Kidney epithelial cell (primary cell): Measurements from ENCODE around the gene RPS6KA5. TPM values are rescaled to one million over a fixed set of nuclear protein-coding genes. Genes with fewer than 3 reads are reported as not detected.
"Not testable (repeated sequence)": the region's sequence is repeated elsewhere in the genome, so short reads cannot be mapped to it uniquely, and the experiment has no call there.

Experiments
- DNase-seq: peaks from one replicate; pipeline ENCODE4 v3.0.0-alpha.2; 2010; ENCODE audit warnings: low read depth
- H3K27me3 ChIP-seq: 2 replicates; pipeline ENCODE4 v1.6.0; 2011; ENCODE audit warnings: low read length; ENCODE audit not compliant: control insufficient read depth, insufficient read depth
- H3K36me3 ChIP-seq: 2 replicates; pipeline ENCODE4 v1.5.1; 2011; ENCODE audit warnings: low read length; ENCODE audit not compliant: control insufficient read depth, insufficient read depth
- H3K4me3 ChIP-seq: 2 replicates; pipeline ENCODE4 v1.5.1; 2011; ENCODE audit warnings: low read depth, mild to moderate bottlenecking, control low read depth, low read length
- CTCF ChIP-seq: IDR thresholded peaks from 2 replicates; pipeline ENCODE4 v1.5.1; 2011; ENCODE audit warnings: mild to moderate bottlenecking, moderate library complexity, low read length, control low read depth, inconsistent platforms; ENCODE audit not compliant: insufficient read depth, poor library complexity, severe bottlenecking
- total RNA-seq: library from RNA; depleted of rRNA; stranded (reverse); fragments of >200 nt; gene quantifications from 2 replicates; pipeline ENCODE4 v1.2.3, GENCODE V29; 2015

The RPS6KA5 gene
- total RNA-seq, 1 donor from 2014 or later: 3.7 TPM

GRCh38 chr14:90985601-90986242, 74.7 kb downstream of the RPS6KA5 start:
- no peaks in the 10 kb centered on the region for H3K27me3 ChIP-seq
- no peak overlapping the region for H3K4me3 ChIP-seq
- DNase-seq: no peak
- no peaks in the 10 kb centered on the region for H3K36me3 ChIP-seq
- TF ChIP-seq CTCF: no peak

- Histone ChIP-seq H3K27me3 (no peaks in the 10 kb centered on the region), H3K36me3 (no peaks in the 10 kb centered on the region), H3K4me3 (no peak overlapping the region)
- no peak for DNase-seq
- no peak for TF ChIP-seq CTCF
Measured at GRCh38 chr14:90983560-90983959, 76.9 kb downstream of the RPS6KA5 start.

GRCh38 chr14:90981636-90982035, 78.8 kb downstream of the RPS6KA5 start:
- TF ChIP-seq CTCF: no peak
- Histone ChIP-seq H3K27me3 (no peaks in the 10 kb centered on the region), H3K4me3 (no peak overlapping the region), H3K36me3 (no peaks in the 10 kb centered on the region)
- no peak for DNase-seq

GRCh38 chr14:90980636-90981035, 79.8 kb downstream of the RPS6KA5 start:
- H3K4me3 ChIP-seq, H3K27me3 ChIP-seq, DNase-seq: not testable (repeated sequence)

GRCh38 chr14:90979515-90979914, 80.9 kb downstream of the RPS6KA5 start:
- no peaks in the 10 kb centered on the region for H3K27me3 ChIP-seq
- no peak for DNase-seq
- no peak for TF ChIP-seq CTCF
- H3K4me3 ChIP-seq: no peak overlapping the region
- H3K36me3 ChIP-seq: no peaks in the 10 kb centered on the region

More at GRCh38 chr14:90980636-90981035, 79.8 kb downstream of the RPS6KA5 start:
- H3K36me3 ChIP-seq: not testable (repeated sequence)

- Histone ChIP-seq H3K4me3 (no peak overlapping the region), H3K36me3 (no peaks in the 10 kb centered on the region), H3K27me3 (no peaks in the 10 kb centered on the region)
- no peak for TF ChIP-seq CTCF
- DNase-seq: no peak
Measured at GRCh38 chr14:90976101-90976500, 84.3 kb downstream of the RPS6KA5 start.
